H1 (cell line): ENCODE measurements around the gene CEP85L. TPM values are rescaled to one million over a fixed set of nuclear protein-coding genes. Genes with fewer than 3 reads are reported as not detected.

Experiments used
- CTCF ChIA-PET: fragments of 300-600 bp; sonication (Branson Sonifier 250); formaldehyde crosslinking; loops from one replicate; lab custom pipeline; 2021; ENCODE audit not compliant: partially characterized antibody; lab: Charles Lee
- POLR2A ChIA-PET: fragments of 300-600 bp; sonication (Branson Sonifier 250); formaldehyde crosslinking; loops from one replicate; lab custom pipeline; 2021; ENCODE audit warnings: inconsistent platforms; ENCODE audit not compliant: partially characterized antibody; lab: Charles Lee
- DNase-seq, 2 experiments: peaks; one replicate each; pipeline versions ENCODE4 v3.0.0 to v3.0.0-alpha.2; 2010 to 2022; ENCODE audit warnings: low spot score in 2 of 2, low read depth in 1 of 2, mixed read lengths in 1 of 2
- FAIRE-seq: peaks from 2 replicates; lab custom pipeline; 2011; peaks lifted over from hg19 to GRCh38; lab: Jason Lieb, UNC
- H2AFZ ChIP-seq: 2 replicates; pipeline ENCODE4 v1.8.1; 2012; ENCODE audit warnings: low read length, inconsistent platforms
- H2AK5ac ChIP-seq: 2 replicates; pipeline ENCODE4 v1.6.1; 2013; ENCODE audit warnings: low read depth, low read length
- H2BK120ac ChIP-seq: replicated peaks from 2 replicates; pipeline ENCODE3; 2013; ENCODE audit warnings: low read depth, low read length, inconsistent platforms
- H2BK12ac ChIP-seq: 2 replicates; pipeline ENCODE4 v1.6.1; 2013; ENCODE audit warnings: low read depth, low read length
- H2BK15ac ChIP-seq: 2 replicates; pipeline ENCODE4 v1.6.1; 2013; ENCODE audit warnings: low read length
- H2BK20ac ChIP-seq: 2 replicates; pipeline ENCODE4 v1.6.1; 2013; ENCODE audit warnings: low read length
- H2BK5ac ChIP-seq: 2 replicates; pipeline ENCODE4 v1.6.1; 2013; ENCODE audit warnings: low read depth, low read length
- H3K14ac ChIP-seq: 2 replicates; pipeline ENCODE4 v1.6.1; 2013; ENCODE audit warnings: inconsistent platforms; ENCODE audit not compliant: insufficient read length
- H3K18ac ChIP-seq: 2 replicates; pipeline ENCODE4 v1.6.1; 2013; ENCODE audit warnings: low read length; ENCODE audit errors: extremely low read depth
- H3K23ac ChIP-seq: 2 replicates; pipeline ENCODE4 v1.6.1; 2013; ENCODE audit warnings: inconsistent platforms; ENCODE audit not compliant: insufficient read length
- H3K23me2 ChIP-seq: 2 replicates; pipeline ENCODE4 v1.6.1; 2013; ENCODE audit warnings: low read depth, low read length
- H3K27ac ChIP-seq: 2 replicates; pipeline ENCODE4 v1.6.1; 2011; ENCODE audit warnings: low read depth, low read length, inconsistent platforms
- H3K27me3 ChIP-seq, 4 experiments: replicated peaks in 1 of 4; 1 replicate in 1 of 4; 2 replicates in 3 of 4; pipeline versions ENCODE4 v1.6.1 to v1.8.1; 2011 to 2013; ENCODE audit warnings: low read length in 3 of 4, mild to moderate bottlenecking in 3 of 4, inconsistent platforms in 2 of 4, mixed read lengths in 2 of 4, moderate library complexity in 1 of 4; ENCODE audit not compliant: control insufficient read depth in 3 of 4, insufficient read depth in 3 of 4; ENCODE audit errors: extremely low read depth in 1 of 4
- H3K36me3 ChIP-seq, 4 experiments: 2 replicates each; pipeline versions ENCODE4 v1.6.1 to v1.8.1; 2011 to 2013; ENCODE audit warnings: mild to moderate bottlenecking in 4 of 4, low read length in 3 of 4, moderate library complexity in 2 of 4, control low read depth in 1 of 4, inconsistent platforms in 1 of 4; ENCODE audit not compliant: insufficient read depth in 4 of 4, control insufficient read depth in 2 of 4
- H3K4ac ChIP-seq: replicated peaks from 2 replicates; pipeline ENCODE3; 2013; ENCODE audit warnings: low read length, low read depth, mixed read lengths, inconsistent platforms; ENCODE audit not compliant: insufficient read length
- H3K4me1 ChIP-seq, 4 experiments: replicated peaks in 1 of 4; 1 replicate in 1 of 4; 2 replicates in 3 of 4; pipeline versions ENCODE4 v1.6.1 to v1.8.1; 2011 to 2013; ENCODE audit warnings: low read length in 3 of 4, inconsistent platforms in 2 of 4, mixed read lengths in 1 of 4; ENCODE audit not compliant: insufficient read depth in 4 of 4, control insufficient read depth in 3 of 4
- H3K4me2 ChIP-seq, 2 experiments: 2 replicates each; pipeline versions ENCODE4 v1.6.1 to v1.8.1; 2011 to 2013; ENCODE audit warnings: low read depth in 2 of 2, low read length in 2 of 2, control low read depth in 1 of 2, inconsistent platforms in 1 of 2, mild to moderate bottlenecking in 1 of 2; ENCODE audit not compliant: insufficient read depth in 1 of 2
- H3K4me3 ChIP-seq, 4 experiments: fragments of 200-600, 300-600 bp in 1 of 4; sonication (generic), shearing (Covaris generic), sonication (Bioruptor Twin) in 1 of 4; 2 replicates each; pipeline versions ENCODE4 v1.5.1 to v1.8.1; 2011 to 2016; ENCODE audit warnings: low read length in 4 of 4, low read depth in 3 of 4, control low read depth in 2 of 4, inconsistent platforms in 2 of 4, mild to moderate bottlenecking in 2 of 4, mixed read lengths in 1 of 4, moderate library complexity in 1 of 4; ENCODE audit not compliant: insufficient read depth in 2 of 4; ENCODE audit errors: extremely low read depth in 1 of 4
- H3K56ac ChIP-seq: replicated peaks from 2 replicates; pipeline ENCODE3; 2013; ENCODE audit warnings: low read depth, mild to moderate bottlenecking, mixed read lengths, low read length, inconsistent platforms; ENCODE audit not compliant: insufficient read length
- H3K79me1 ChIP-seq: 2 replicates; pipeline ENCODE4 v1.6.1; 2013; ENCODE audit warnings: low read depth, low read length, control low read depth
- H3K79me2 ChIP-seq, 2 experiments: 2 replicates each; pipeline versions ENCODE4 v1.6.1 to v1.8.1; 2012 to 2013; ENCODE audit warnings: low read length in 2 of 2, mild to moderate bottlenecking in 2 of 2, inconsistent platforms in 1 of 2; ENCODE audit not compliant: insufficient read depth in 2 of 2, control insufficient read depth in 1 of 2
- H3K9ac ChIP-seq, 4 experiments: replicated peaks in 1 of 4; 1 replicate in 1 of 4; 2 replicates in 3 of 4; pipeline versions ENCODE4 v1.6.1 to v1.8.1; 2011 to 2013; ENCODE audit warnings: low read depth in 3 of 4, low read length in 3 of 4, control low read depth in 2 of 4, mild to moderate bottlenecking in 2 of 4, moderate library complexity in 2 of 4, inconsistent platforms in 1 of 4; ENCODE audit errors: extremely low read depth in 1 of 4
- H3K9me3 ChIP-seq, 2 experiments: 2 replicates each; pipeline versions ENCODE4 v1.6.1 to v1.8.1; 2012 to 2013; ENCODE audit warnings: mild to moderate bottlenecking in 2 of 2, moderate library complexity in 2 of 2, control low read depth in 1 of 2, inconsistent platforms in 1 of 2, low read depth in 1 of 2, low read length in 1 of 2, mixed read lengths in 1 of 2; ENCODE audit not compliant: insufficient read depth in 2 of 2
- H4K20me1 ChIP-seq, 2 experiments: replicated peaks in 1 of 2; 2 replicates each; pipeline versions ENCODE3 to v1.8.1; 2011 to 2013; ENCODE audit warnings: inconsistent platforms in 2 of 2, low read length in 2 of 2, mild to moderate bottlenecking in 1 of 2; ENCODE audit not compliant: insufficient read depth in 2 of 2, control insufficient read depth in 1 of 2
- H4K5ac ChIP-seq: 2 replicates; pipeline ENCODE4 v1.6.1; 2013; ENCODE audit warnings: low read length, low read depth, mixed read lengths, inconsistent platforms; ENCODE audit not compliant: insufficient read length
- H4K8ac ChIP-seq: 2 replicates; pipeline ENCODE4 v1.8.0; 2013; ENCODE audit warnings: mild to moderate bottlenecking, moderate library complexity, low read length, inconsistent platforms; ENCODE audit not compliant: insufficient read depth; ENCODE audit errors: extremely low read depth
- H4K91ac ChIP-seq: replicated peaks from 2 replicates; pipeline ENCODE3; 2013; ENCODE audit warnings: low read length, mixed read lengths, inconsistent platforms; ENCODE audit not compliant: insufficient read length
- SP1 ChIP-seq: IDR thresholded peaks from 2 replicates; pipeline ENCODE4 v1.6.1; 2011; ENCODE audit warnings: low read depth, low read length
- SRF ChIP-seq: IDR thresholded peaks from 2 replicates; pipeline ENCODE4 v1.6.1; 2011; ENCODE audit warnings: mild to moderate bottlenecking, low read depth, low read length, moderate library complexity
- TBP ChIP-seq: IDR thresholded peaks from 2 replicates; pipeline ENCODE4 v1.6.1; 2011; ENCODE audit warnings: low read depth, low read length, improper control_type of control experiment
- TEAD4 ChIP-seq: IDR thresholded peaks from 2 replicates; pipeline ENCODE4 v1.6.1; 2012; ENCODE audit warnings: low read depth, low read length, inconsistent platforms, mixed read lengths
- whole genome bisulfite sequencing, 2 experiments: shearing (Covaris generic) in 1 of 2; methylation state at CpG; one replicate each; pipeline versions ENCODE4 v1.1.6 to v1.1.7; 2013 to 2015; ENCODE audit warnings: low lambda C conversion rate in 2 of 2, mixed read lengths in 2 of 2, inconsistent platforms in 1 of 2, low coverage in 1 of 2, missing lambda C conversion rate in 1 of 2; ENCODE audit not compliant: insufficient replicate concordance in 2 of 2, insufficient coverage in 1 of 2, insufficient read length in 1 of 2; ENCODE audit errors: extremely low coverage in 1 of 2, missing lambda C conversion rate in 1 of 2; 5-methylcytosine and 5-hydroxymethylcytosine counted together
- polyA plus RNA-seq, 7 experiments: library from polyadenylated mRNA; depleted of rRNA in 3 of 7; stranded (reverse) in 5 of 7; unstranded in 2 of 7; fragments of >200 nt in 5 of 7; fragments of 200-250 nt in 2 of 7; gene quantifications; 1 replicate in 5 of 7; 2 replicates in 1 of 7; 4 replicates in 1 of 7; pipeline versions ENCODE4 v1.2.1 to v1.2.3, GENCODE V29; 2011 to 2013; ENCODE audit warnings: missing spikeins in 2 of 7, mixed read lengths in 2 of 7
- total RNA-seq: library from RNA; stranded (reverse); fragmentation: NEBNext Ultra II Directional; extraction: Animal tissue kit (Norgen Biotek cat#: 25700); gene quantifications from 2 replicates; pipeline ENCODE4 v1.2.1, GENCODE V29; 2021

Gene CEP85L
- total and polyA plus RNA-seq, 2 of the 8 experiments (the other 6 are each of a cell fraction or from before 2014, with no cell fraction given): 3.2 to 27.6 TPM

- Histone ChIP-seq H3K79me1 (no peaks in the 10 kb centered on the region), H3K56ac (no peak overlapping the region), H3K27ac (no peak overlapping the region), H3K4me1 (peaks cover 0 to 3% (median 0%) of the 10 kb centered on the region in 4 experiments; a peak in 1 of 7 replicates), H3K23ac (no peak overlapping the region), H3K14ac (no peak overlapping the region), H3K23me2 (no peaks in the 10 kb centered on the region; the same call in 1 of the 2 replicates), H2BK12ac (no peak overlapping the region), H2BK120ac (no peak overlapping the region), H4K8ac (no peak overlapping the region), H3K79me2 (peaks cover 0 to 23% of the 10 kb centered on the region in 2 experiments; a peak in 1 of 4 replicates), H3K18ac (no peak overlapping the region), H2BK15ac (no peak overlapping the region), H3K4me3 (no peak overlapping the region), H3K9ac (no peak overlapping the region), H2BK5ac (no peak overlapping the region), H4K20me1 (peaks cover 0 to 1% of the 10 kb centered on the region in 2 experiments), H4K5ac (no peak overlapping the region), H3K27me3 (no peaks in the 10 kb centered on the region), H2AK5ac (no peak overlapping the region), H3K4ac (no peak overlapping the region), H4K91ac (no peak overlapping the region), H3K9me3 (no peaks in the 10 kb centered on the region; a peak in 1 of 4 replicates), H3K36me3 (no peaks in the 10 kb centered on the region; a peak in 1 of 8 replicates), H3K4me2 (no peak overlapping the region), H2BK20ac (no peak overlapping the region), H2AFZ (no peak overlapping the region)
- 82% methylated on average over 2 of the region's 2 CpGs; no CpG with 5 or more reads in 1 of the 2 experiments for WGBS, 2 experiments
- ChIA-PET CTCF (interaction anchor here (2.1 to 3.4 kb wide), 2 partner anchors 56 to 239 kb away, joined by 6 to 11 read pairs; no protein-coding TSS in a partner anchor), POLR2A (no interaction called here)
- DNase-seq (no peak), FAIRE-seq (no peak)
- 0 out of 2 replicates have a peak, but pooled peaks have one; percentile 6 for TF ChIP-seq SRF
- TF ChIP-seq TEAD4: peak; percentile 64; the same call in 1 of the 2 replicates
- TF ChIP-seq TBP: no peak
- 0 out of 2 replicates have a peak, but pooled peaks have one; percentile 46 for TF ChIP-seq SP1
Measured at GRCh38 chr6:118524686-118525085, 126.7 kb downstream of the CEP85L start.
